Panc1 (cell line): ENCODE data around the gene DGCR2. TPM values are rescaled to one million over a fixed set of nuclear protein-coding genes. Genes with fewer than 3 reads are reported as not detected.

Source experiments
- ATAC-seq: fragments of 200-7000 bp; cut with Tn5 transposase; 2 replicates; pipeline ENCODE4 v1.9.1; 2020; ENCODE audit warnings: mild to moderate bottlenecking, moderate library complexity
- BruUV-seq: library from RNA; stranded (reverse); fragments of 400-500 nt; replicated peaks from 2 replicates; lab custom pipeline; 2021; lab: Mats Ljungman, UMichigan
- CTCF ChIA-PET: fragments of 300-600 bp; sonication (Branson Sonifier 250); formaldehyde crosslinking; loops from one replicate; lab custom pipeline; 2022; ENCODE audit warnings: antibody characterized with exemption; lab: Charles Lee
- POLR2A ChIA-PET: fragments of 300-600 bp; sonication (Branson Sonifier 250); formaldehyde crosslinking; loops from one replicate; lab custom pipeline; 2022; ENCODE audit warnings: antibody characterized with exemption; lab: Charles Lee
- DNase-seq: peaks from one replicate; pipeline ENCODE4 v3.0.0-alpha.2; 2010; ENCODE audit warnings: low read depth, low spot score
- H3K27ac ChIP-seq: 2 replicates; pipeline ENCODE4 v1.5.1; 2011; ENCODE audit warnings: mild to moderate bottlenecking, low read length, inconsistent platforms
- H3K27me3 ChIP-seq: fragments of 200-500 bp; sonication (Bioruptor generic); 2 replicates; pipeline ENCODE4 v1.6.0; 2014; ENCODE audit warnings: low read length, inconsistent platforms; ENCODE audit not compliant: control insufficient read depth, insufficient read depth
- H3K36me3 ChIP-seq: fragments of 200-500 bp; sonication (Bioruptor generic); 2 replicates; pipeline ENCODE4 v1.5.1; 2014; ENCODE audit warnings: inconsistent platforms, mild to moderate bottlenecking, low read length, moderate library complexity; ENCODE audit not compliant: control insufficient read depth, insufficient read depth
- H3K4me1 ChIP-seq: 2 replicates; pipeline ENCODE4 v1.5.1; 2011; ENCODE audit warnings: inconsistent platforms, mild to moderate bottlenecking, low read length, moderate library complexity; ENCODE audit not compliant: control insufficient read depth, insufficient read depth
- H3K4me3 ChIP-seq, 2 experiments: 2 replicates each; pipeline ENCODE4 v1.5.1; 2011 to 2012; ENCODE audit warnings: low read depth in 2 of 2, low read length in 2 of 2, mild to moderate bottlenecking in 2 of 2, inconsistent platforms in 1 of 2, moderate library complexity in 1 of 2
- H3K9me3 ChIP-seq: fragments of 200-500 bp; sonication (Bioruptor generic); 2 replicates; pipeline ENCODE4 v1.5.1; 2014; ENCODE audit warnings: low read depth, mild to moderate bottlenecking, inconsistent platforms, low read length, moderate library complexity; ENCODE audit not compliant: control insufficient read depth, insufficient read depth
- CTCF ChIP-seq: fragments of 450-650 bp; IDR thresholded peaks from 2 replicates; pipeline ENCODE4 v1.5.1; 2017; ENCODE audit warnings: mild to moderate bottlenecking
- POLR2AphosphoS5 ChIP-seq: IDR thresholded peaks from 2 replicates; pipeline ENCODE4 v1.6.1; 2012; ENCODE audit warnings: mild to moderate bottlenecking, low read depth, low read length, moderate library complexity
- REST ChIP-seq, 2 experiments: IDR thresholded peaks; 2 replicates each; pipeline ENCODE4 v1.6.1; 2011 to 2012; ENCODE audit warnings: low read depth in 2 of 2, control low read depth in 1 of 2, low read length in 1 of 2, mild to moderate bottlenecking in 1 of 2, moderate library complexity in 1 of 2; ENCODE audit not compliant: insufficient read depth in 1 of 2
- SIN3A ChIP-seq: IDR thresholded peaks from 2 replicates; pipeline ENCODE4 v1.6.1; 2012; ENCODE audit warnings: low read depth, mild to moderate bottlenecking, low read length, moderate library complexity, borderline replicate concordance; ENCODE audit not compliant: insufficient read depth
- TCF7L2 ChIP-seq: IDR thresholded peaks from 2 replicates; pipeline ENCODE4 v1.6.1; 2011; ENCODE audit warnings: mild to moderate bottlenecking, low read depth, low read length, inconsistent platforms
- in situ Hi-C: cut with HindIII; loops from 2 replicates; pipeline ENCODE4 v1.10.0; 2016; ENCODE audit warnings: low sequenced_read_pairs, low pct_unique_long_range_greater_than_20kb
- intact Hi-C: fragments of 100-400 bp; cut with micrococcal nuclease; formaldehyde crosslinking; loops from one replicate; pipeline ENCODE4 v1.10.0; 2022; ENCODE audit not compliant: unreplicated experiment
- total RNA-seq: library from RNA; stranded (reverse); gene quantifications from one replicate; pipeline ENCODE4 v1.2.1, GENCODE V29; 2021; ENCODE audit not compliant: unreplicated experiment

DGCR2 gene
- total RNA-seq, 1 experiment from 2014 or later, result 35.1 TPM

- no peak overlapping the region for H3K4me3 ChIP-seq
- intact Hi-C loops, result no loop called here
- TF ChIP-seq SIN3A, result no peak
- no peak for TF ChIP-seq TCF7L2
- no peak for TF ChIP-seq CTCF
- no peak for TF ChIP-seq POLR2AphosphoS5
- no peak for TF ChIP-seq REST (IDR thresholded peaks at IDR 0.05; ENCODE audit: insufficient read depth in 1 of 2, low read depth in 2 of 2, low read length in 1 of 2)
- POLR2A ChIA-PET, result no interaction called here
- no TSS peak for BruUV-seq
- in situ Hi-C loops, result no loop called here
- no peaks in the 10 kb centered on the region for H3K36me3 ChIP-seq
- no peaks in the 10 kb centered on the region for H3K4me1 ChIP-seq
- CTCF ChIA-PET, result no interaction called here
- DNase-seq (no peak), ATAC-seq (no peak)
- no peaks in the 10 kb centered on the region for H3K9me3 ChIP-seq
- H3K27ac ChIP-seq, result no peak overlapping the region
- no peaks in the 10 kb centered on the region for H3K27me3 ChIP-seq
These were observed 31.6 kb downstream of the DGCR2 start for GRCh38 chr22:19090586-19091127.

GRCh38 chr22:19090183-19090582, 32.0 kb downstream of the DGCR2 start:
- no TSS peak for BruUV-seq
- Histone ChIP-seq H3K27ac (no peak overlapping the region), H3K36me3 (no peaks in the 10 kb centered on the region), H3K4me3 (no peak overlapping the region), H3K9me3 (no peaks in the 10 kb centered on the region), H3K27me3 (no peaks in the 10 kb centered on the region), H3K4me1 (no peaks in the 10 kb centered on the region)
- intact Hi-C loops (no loop called here), in situ Hi-C loops (no loop called here)
- ChIA-PET CTCF (interaction anchor here (0.6 kb wide), 1 partner anchor 26 kb away, joined by 3 read pairs; no protein-coding TSS in a partner anchor), POLR2A (no interaction called here)
- ATAC-seq (no peak), DNase-seq (no peak)
- TF ChIP-seq TCF7L2, result no peak
- TF ChIP-seq REST (IDR thresholded peaks at IDR 0.05; ENCODE audit: insufficient read depth in 1 of 2, low read depth in 2 of 2, low read length in 1 of 2), result no peak
- TF ChIP-seq SIN3A, result no peak
- no peak for TF ChIP-seq CTCF
- no peak for TF ChIP-seq POLR2AphosphoS5
